Ovary (tissue), 3 donors: ENCODE results near the gene LOXL1.
A peak's percentile ranks its signal among the peaks of the same experiment; 100 is the strongest.

Experiments used
- EP300 ChIP-seq: sonication (generic); formaldehyde crosslinking; IDR thresholded peaks from one replicate; pipeline ENCODE4 v1.6.1; 2017; ENCODE audit warnings: antibody characterized with exemption
- POLR2A ChIP-seq: fragments of 450-650 bp; IDR thresholded peaks from one replicate; pipeline ENCODE4 v1.6.1; 2017; ENCODE audit warnings: antibody characterized with exemption, mild to moderate bottlenecking, moderate library complexity
- TF ChIP-seq, protein P1 (sequence below), 3 donors: fragments of 450-650 bp in 2 of 3; fragments of 200-600 bp in 1 of 3; IDR thresholded peaks; one replicate each; pipeline versions ENCODE4 v1.5.1 to v1.8.0; 2016 to 2022; ENCODE audit warnings: antibody characterized with exemption in 3 of 3, mild to moderate bottlenecking in 1 of 3
- donor health status: DM: no; HTN: no; CAD: no.

DNA sequence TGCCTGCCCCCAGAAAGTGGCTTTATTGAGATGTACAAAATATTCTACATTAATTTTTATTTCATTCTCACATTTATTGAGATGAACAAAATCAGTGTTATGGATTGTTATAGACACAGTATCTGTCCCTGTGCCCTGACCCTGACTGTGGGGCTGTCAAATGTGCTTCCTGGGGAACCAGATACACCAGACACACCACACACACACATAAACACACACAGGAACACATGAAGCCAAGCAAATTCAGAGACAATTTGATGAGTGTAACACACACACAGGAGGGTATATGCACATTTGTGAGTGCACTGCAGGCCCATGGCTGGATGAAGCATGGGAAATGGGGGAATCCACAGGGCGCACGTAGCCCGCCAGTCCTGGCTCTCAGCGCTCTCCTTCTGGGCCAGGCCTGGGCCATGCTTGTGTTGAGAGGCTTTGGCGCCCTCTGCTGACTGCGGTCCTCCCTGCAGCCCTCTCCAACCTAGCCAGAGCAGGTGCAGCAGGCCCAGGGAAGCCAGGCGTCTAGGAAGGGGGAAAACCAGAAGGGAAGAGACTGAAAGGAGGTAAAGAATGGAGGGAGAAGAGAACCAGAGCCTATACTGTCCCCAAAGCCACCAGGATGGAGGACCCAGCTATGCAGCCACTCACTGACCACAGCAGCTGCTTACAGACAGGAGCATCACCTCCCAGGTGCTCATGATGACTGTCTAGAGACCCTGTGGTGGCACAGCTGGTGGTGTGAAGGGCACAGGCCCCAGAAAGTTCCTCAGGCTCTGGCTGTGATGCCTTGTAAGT lies 18.0 kb upstream of the LOXL1 start:
- TF ChIP-seq, protein P1, sequence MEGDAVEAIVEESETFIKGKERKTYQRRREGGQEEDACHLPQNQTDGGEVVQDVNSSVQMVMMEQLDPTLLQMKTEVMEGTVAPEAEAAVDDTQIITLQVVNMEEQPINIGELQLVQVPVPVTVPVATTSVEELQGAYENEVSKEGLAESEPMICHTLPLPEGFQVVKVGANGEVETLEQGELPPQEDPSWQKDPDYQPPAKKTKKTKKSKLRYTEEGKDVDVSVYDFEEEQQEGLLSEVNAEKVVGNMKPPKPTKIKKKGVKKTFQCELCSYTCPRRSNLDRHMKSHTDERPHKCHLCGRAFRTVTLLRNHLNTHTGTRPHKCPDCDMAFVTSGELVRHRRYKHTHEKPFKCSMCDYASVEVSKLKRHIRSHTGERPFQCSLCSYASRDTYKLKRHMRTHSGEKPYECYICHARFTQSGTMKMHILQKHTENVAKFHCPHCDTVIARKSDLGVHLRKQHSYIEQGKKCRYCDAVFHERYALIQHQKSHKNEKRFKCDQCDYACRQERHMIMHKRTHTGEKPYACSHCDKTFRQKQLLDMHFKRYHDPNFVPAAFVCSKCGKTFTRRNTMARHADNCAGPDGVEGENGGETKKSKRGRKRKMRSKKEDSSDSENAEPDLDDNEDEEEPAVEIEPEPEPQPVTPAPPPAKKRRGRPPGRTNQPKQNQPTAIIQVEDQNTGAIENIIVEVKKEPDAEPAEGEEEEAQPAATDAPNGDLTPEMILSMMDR (IDR thresholded peaks at IDR 0.05), result peak; percentile 78 to 92 (median 79)
- TF ChIP-seq POLR2A (no peak), EP300 (no peak)
